ENCODE data around the gene FARP1.

FARP1 gene

DNA sequence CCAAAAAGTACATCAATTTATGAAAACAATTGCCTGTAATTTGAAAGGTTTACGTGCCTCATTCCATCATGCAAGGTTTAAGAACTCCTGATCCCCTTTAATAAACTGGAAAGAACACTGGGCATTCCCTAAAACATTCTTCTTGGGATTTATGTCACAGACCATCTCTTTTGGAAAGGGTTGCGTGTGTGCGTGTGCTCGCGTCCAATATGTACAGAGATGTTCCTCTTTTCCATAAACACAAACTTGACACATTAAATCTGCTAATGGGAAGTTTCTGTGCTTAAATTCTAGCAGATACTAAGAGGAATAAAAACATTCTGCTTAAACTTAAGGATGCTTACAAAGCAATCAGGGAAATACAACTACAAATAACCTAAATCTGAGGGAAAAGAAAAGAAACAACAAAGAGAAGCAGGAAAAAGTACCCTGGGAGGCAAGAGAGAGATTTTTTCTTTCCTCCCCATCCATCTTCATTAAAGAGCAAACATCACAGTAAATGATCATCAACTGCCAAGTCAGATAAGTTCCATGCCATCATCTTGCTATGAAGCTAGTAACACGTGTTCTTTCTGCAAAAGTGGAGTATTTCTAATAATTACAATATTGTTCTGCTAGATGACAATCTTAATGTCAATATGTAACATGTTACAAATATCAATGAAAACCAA, 350.3 kb downstream of the FARP1 start:
- DNase-seq, result no peak

DNA sequence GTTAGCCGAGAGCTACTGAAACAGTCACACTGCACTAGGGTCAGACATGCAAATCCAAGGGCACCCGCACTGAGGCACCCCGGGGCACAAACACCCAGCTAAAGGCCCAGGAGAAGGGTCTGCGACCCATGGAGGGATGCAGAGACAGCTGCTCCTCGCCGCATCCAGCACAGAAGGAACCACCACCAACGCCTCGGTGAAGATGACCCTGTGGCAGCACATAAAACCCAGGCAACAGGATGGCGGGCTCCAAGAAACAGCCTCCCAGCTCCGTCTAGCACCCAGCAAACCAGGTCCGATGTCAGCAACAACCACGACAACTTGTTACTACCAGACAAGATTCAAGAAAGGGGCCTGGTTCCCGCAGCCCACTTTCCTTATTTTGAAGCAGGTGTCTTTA, 351.9 kb downstream of the FARP1 start:
- DNase-seq, result no peak

DNA sequence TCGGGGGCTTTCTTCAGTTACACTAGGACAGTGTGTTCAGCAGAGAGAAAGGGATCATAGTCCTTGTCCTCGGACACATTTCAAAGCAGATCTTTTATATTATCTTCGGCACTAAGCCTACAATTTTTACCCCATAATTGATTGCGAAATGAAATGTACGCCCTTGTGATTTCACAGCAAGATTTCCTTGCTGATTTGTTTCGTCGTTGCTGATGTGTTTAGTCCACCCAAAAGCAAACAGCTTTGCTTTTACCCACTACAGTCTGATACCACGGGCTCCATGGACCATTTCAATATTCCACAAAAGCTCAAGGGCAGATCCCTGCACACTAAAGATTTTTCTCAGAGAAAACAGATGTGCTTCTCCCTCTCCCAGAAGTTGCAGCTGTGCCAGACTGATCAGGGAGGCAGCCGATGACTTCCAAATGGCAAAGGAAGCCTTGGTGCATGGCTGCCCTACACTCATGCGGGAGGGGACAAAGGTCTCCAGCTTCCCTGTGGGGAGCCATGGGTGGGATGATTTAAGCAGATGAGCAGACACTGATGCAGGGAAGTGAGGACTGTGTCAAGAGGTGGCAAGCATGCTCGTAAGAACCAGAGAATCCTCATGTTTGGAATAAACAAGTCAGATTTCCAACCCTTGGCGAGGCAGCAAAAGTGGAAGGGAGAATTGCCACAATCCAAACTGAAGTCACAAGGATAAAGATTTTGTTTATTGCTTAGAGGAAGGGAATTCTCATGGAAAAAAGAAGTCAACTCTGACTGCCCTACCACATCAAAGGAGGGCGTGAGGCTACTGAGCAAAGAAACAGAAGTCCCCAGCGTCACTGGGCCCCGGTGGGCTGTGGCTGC, 353.0 kb downstream of the FARP1 start:
- no peak for DNase-seq

DNA sequence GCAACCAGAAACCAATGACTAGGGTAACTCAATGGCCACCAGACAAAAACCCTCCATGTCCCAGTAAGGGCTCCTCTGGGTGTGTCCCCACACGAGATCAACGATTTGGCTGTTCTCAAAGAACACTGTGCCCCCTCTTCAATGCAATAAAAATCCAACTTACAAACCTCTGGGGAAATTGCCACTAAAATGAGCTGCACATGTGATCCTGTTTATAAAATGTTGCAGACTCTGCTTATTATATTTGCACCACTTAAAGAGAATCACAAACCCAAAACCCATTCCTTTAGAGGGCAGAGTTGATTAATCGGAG, 353.5 kb downstream of the FARP1 start:
- DNase-seq, result no peak

DNA sequence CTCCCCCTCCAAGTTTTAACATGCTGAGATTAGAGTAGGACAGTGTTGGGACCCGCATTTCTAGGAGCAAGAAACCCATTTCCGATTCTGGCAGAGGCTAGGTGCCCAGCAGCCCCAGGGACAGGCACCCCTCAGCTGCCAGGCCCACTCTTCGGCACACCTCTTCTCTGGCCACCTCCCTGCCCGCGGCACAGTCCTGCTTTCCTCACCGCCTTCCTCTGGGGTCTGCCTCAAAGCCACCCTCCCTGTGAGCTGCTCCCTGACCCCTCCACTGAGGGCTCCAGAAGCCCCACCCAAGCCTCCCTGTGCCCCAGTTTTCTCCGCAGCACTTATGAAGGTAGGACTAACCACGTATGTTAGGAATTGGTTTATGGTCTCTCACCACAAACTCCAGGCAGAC, 354.1 kb downstream of the FARP1 start:
- no peak for DNase-seq

DNA sequence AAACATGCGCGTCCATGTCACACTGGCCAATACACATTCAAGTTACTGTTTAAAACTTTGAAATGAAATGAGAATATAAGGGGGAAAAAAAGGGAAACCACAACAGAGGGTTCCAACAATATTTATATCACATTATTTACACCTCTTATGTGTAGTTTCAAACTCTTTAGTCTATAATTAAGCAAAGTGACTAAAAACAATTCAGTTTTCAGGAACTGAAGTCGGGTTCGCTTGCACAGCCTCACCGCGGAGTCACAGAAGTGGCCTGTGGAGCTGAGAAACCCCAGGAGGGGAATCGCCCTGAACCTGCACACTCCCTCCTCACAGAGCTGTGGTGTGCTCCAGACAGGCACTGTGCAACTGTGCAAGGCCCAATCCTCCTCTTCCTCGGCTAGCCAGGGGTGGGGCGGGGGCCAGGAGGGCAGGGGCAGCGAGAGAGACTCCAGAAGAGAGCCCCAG, 358.1 kb downstream of the FARP1 start:
- DNase-seq, result no peak

DNA sequence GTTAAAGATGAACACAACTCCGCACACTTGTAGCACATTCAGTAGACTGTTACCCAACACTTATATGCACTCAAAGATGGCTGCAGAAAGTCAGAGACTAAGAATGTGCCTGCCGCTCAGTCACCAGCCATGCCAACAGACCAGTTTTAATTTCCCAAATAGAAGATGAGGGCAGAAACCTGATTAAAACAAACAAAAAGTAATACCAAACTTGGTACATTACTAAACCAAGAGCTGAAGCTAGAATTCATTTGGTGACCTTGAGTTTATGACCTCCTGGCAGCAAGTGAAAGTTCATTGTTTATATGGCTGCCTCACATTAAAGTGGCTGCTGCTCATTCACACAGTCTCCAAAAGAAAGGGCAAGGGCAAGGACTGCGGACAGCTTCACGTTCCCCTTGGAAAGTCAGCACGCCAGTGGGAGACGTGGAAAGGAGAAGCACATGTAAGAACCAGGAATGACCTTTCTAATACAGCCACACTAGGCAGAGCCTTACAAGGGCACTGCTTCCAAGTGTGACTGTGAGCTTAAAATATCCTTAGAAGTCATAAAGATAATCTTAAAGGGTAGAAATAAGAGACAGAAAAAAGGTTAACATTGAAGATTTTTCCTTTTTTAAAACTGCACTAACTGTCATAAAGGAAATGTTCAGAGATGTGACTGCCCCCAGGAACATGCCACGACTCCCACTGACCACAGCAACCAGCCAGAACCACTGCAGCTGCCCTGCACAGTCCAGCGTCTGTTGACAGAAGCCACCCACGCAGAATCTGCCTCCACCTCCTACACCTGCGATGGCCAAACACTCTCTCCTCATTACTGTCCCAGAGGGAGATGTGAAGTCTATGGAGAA, 360.5 kb downstream of the FARP1 start:
- DNase-seq, result no peak

DNA sequence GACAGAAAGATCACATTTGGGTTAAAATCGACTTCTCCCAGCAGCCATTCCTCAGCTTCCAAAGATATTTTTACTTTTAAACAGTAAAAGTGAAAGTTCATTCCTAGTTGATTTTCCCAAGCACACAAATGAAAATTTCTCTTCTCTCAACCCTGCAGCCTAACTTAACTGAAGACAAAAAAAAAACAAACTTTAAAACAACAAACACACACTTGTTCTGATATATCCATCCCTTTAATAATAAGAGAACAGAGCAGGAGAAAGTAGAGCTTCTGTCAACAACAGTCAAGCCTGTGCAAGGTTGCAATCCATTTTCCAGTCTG, 361.1 kb downstream of the FARP1 start:
- DNase-seq, result no peak

DNA sequence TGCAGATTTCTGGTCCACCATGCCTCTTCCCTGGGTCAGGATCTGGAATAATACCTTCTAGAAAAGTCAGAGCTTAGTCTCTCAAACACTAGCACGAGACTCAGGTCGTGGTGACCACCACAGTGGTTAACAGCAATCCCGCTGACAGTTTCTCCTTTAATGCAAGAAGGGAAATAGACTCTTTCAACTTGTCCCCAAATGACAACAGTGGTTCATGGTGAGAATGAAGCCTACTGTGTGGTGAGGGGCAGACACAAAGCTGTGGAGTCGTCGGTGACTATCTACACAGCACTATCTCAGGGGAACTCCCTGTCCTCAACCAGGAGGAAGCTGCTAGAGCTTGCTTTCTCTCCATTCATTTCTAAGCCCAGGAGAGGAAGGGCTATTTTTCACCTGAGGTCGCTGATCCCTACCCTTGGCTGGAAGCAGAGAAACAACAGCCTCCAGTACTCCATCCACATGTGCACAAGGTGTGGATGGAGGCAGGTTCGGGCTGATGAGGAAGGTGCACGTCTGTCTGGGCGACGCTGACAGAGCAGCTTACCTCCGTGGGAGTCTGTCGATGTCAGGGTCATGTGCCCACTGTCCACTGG, 361.6 kb downstream of the FARP1 start:
- peak in 1 of 2 donors; percentile 31 for DNase-seq
